ENCODE results near the gene SNX4.
"Not testable (repeated sequence)": the region's sequence is repeated elsewhere in the genome, so short reads cannot be mapped to it uniquely, and the experiment has no call there.

The SNX4 gene

GRCh38 chr3:125461896-125462295 is 58.1 kb downstream of the SNX4 start:
- DNase-seq, result no peak

- no peak for DNase-seq
Measured at GRCh38 chr3:125460233-125460632, 59.8 kb downstream of the SNX4 start.

- DNase-seq, result no peak
Measured at GRCh38 chr3:125443923-125444322, 76.1 kb downstream of the SNX4 start.

GRCh38 chr3:125442506-125442905 is 77.5 kb downstream of the SNX4 start:
- no peak for DNase-seq

- no peak for DNase-seq
Measured at GRCh38 chr3:125440970-125441369, 79.0 kb downstream of the SNX4 start.

GRCh38 chr3:125440559-125440955 is 79.4 kb downstream of the SNX4 start:
- DNase-seq, result no peak

GRCh38 chr3:125437631-125438435 is 82.2 kb downstream of the SNX4 start:
- peak; percentile 62 for DNase-seq

GRCh38 chr3:125436921-125437320 is 83.1 kb downstream of the SNX4 start:
- no peak for DNase-seq

GRCh38 chr3:125435231-125435630 is 84.8 kb downstream of the SNX4 start:
- DNase-seq, result no peak

GRCh38 chr3:125434582-125435011 is 85.4 kb downstream of the SNX4 start:
- no peak for DNase-seq

GRCh38 chr3:125433611-125434041 is 86.4 kb downstream of the SNX4 start:
- no peak for DNase-seq

- no peak for DNase-seq
Measured at GRCh38 chr3:125433091-125433534, 86.9 kb downstream of the SNX4 start.

GRCh38 chr3:125431912-125432790 is 87.9 kb downstream of the SNX4 start:
- no peak for DNase-seq

- no peak for DNase-seq
Measured at GRCh38 chr3:125431391-125431790, 88.6 kb downstream of the SNX4 start.

GRCh38 chr3:125428216-125428830 is 91.7 kb downstream of the SNX4 start:
- no peak for DNase-seq

GRCh38 chr3:125418306-125418705 is 101.7 kb downstream of the SNX4 start:
- no peak for DNase-seq

GRCh38 chr3:125416235-125416634 is 103.8 kb downstream of the SNX4 start:
- no peak for DNase-seq

- no peak for DNase-seq
Measured at GRCh38 chr3:125414669-125415068, 105.3 kb downstream of the SNX4 start.

GRCh38 chr3:125410922-125411321 is 109.1 kb downstream of the SNX4 start:
- no peak for DNase-seq

- DNase-seq, result no peak
Measured at GRCh38 chr3:125406070-125406469, 113.9 kb downstream of the SNX4 start.

- not testable (repeated sequence) for DNase-seq
Measured at GRCh38 chr3:125405515-125405914, 114.5 kb downstream of the SNX4 start.

GRCh38 chr3:125403789-125404188 is 116.2 kb downstream of the SNX4 start:
- no peak for DNase-seq

- no peak for DNase-seq
Measured at GRCh38 chr3:125402639-125403038, 117.4 kb downstream of the SNX4 start.
